Activated CD4-positive, alpha-beta T cell treated with anti-CD3 and anti-CD28 coated beads, Interleukin-2, amount 10 ng/mL, durations not matched to agents 24 days and 14 days (primary cell): ENCODE measurements around the gene FZR1. TPM values are rescaled to one million over a fixed set of nuclear protein-coding genes. Genes with fewer than 3 reads are reported as not detected.
A peak's percentile ranks its signal among the peaks of the same experiment; 100 is the strongest.

Experiments used
- DNase-seq: peaks from one replicate; pipeline ENCODE4 v3.0.0; 2022
- H3K27ac Mint-ChIP-seq: one replicate; pipeline ENCODE4 v1.8.0; 2022; ENCODE audit warnings: mild to moderate bottlenecking, mixed read lengths
- H3K27me3 Mint-ChIP-seq: one replicate; pipeline ENCODE4 v1.8.0; 2022; ENCODE audit warnings: mixed read lengths
- H3K36me3 Mint-ChIP-seq: one replicate; pipeline ENCODE4 v1.8.0; 2022; ENCODE audit warnings: low read depth, mild to moderate bottlenecking, mixed read lengths
- H3K4me1 Mint-ChIP-seq: one replicate; pipeline ENCODE4 v1.8.0; 2021; ENCODE audit warnings: mixed read lengths
- H3K4me3 Mint-ChIP-seq: one replicate; pipeline ENCODE4 v1.8.0; 2022; ENCODE audit warnings: mild to moderate bottlenecking, moderate library complexity, mixed read lengths
- H3K9me3 Mint-ChIP-seq: one replicate; pipeline ENCODE4 v1.8.0; 2021; ENCODE audit warnings: mixed read lengths
- intact Hi-C: fragments of 100-400 bp; cut with micrococcal nuclease; formaldehyde crosslinking; loops from one replicate; pipeline ENCODE4 v1.15.1; 2023
- total RNA-seq: library from RNA; stranded (reverse); gene quantifications from 2 replicates; pipeline ENCODE4 v1.2.3, GENCODE V29; 2022

FZR1 gene
- total RNA-seq, 1 donor from 2014 or later, result 37.3 TPM

DNA sequence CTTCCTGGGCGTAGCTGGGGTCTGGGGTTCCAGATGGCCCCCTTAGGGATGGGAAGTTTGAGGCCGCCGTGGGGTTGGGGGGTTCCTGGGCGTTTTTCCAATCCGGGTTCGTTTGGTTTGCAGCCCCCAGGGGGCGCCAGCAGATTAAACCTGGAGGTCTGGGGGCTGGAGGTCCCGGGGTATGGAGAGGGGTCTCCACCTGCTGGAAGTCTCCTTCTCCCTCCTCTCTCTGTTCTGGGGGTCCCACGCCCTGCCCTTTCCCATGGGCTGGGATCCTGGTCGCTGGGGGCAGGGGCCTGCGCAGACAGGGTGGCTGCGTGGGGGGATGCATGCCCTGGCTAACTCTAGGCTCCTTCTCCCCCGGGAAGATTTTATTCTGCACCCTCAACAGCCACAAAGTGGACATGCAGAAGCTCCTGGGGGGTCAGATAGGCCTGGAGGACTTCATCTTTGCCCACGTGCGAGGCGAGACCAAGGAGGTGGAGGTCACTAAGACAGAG, 80.1 kb downstream of the FZR1 start:
- Mint-ChIP-seq H3K4me3 (no peak overlapping the region), H3K9me3 (no peaks in the 10 kb centered on the region), H3K27me3 (peaks cover 2% of the 10 kb centered on the region), H3K27ac (no peak overlapping the region), H3K4me1 (no peaks in the 10 kb centered on the region), H3K36me3 (no peaks in the 10 kb centered on the region)
- peak; percentile 78 for DNase-seq
- intact Hi-C loops, result no loop called here

DNA sequence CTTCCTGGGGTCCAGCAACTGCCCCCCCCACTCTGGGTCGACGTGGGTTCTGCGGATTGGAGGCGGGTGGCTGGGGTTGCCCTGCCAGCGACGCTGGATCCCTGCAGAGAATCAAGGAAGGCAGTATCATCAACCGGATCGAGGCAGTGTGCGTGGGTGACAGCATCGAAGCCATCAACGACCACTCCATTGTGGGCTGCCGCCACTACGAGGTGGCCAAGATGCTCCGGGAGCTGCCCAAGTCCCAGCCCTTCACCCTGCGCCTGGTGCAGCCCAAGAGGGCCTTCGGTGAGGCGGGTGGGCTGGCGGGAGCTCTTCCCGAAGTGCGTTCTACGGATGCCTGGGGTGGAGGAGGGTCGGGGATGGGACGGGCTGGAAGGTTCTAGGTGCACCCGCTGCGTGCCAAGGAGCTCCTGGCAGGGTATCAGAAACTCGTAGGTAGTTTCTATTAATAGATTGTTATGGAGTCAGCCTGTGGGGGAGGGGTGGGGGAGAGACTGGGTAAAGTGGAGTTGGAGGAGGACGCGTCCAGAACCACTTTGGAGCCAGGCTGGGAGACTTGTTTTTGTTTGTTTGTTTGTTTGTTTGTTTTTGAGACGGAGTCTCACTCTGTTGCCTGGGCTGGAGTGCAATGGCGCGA, 80.7 kb downstream of the FZR1 start:
- no peak overlapping the region for H3K27ac Mint-ChIP-seq
- no peaks in the 10 kb centered on the region for H3K4me1 Mint-ChIP-seq
- intact Hi-C loops, result no loop called here
- H3K27me3 Mint-ChIP-seq, result peaks cover 2% of the 10 kb centered on the region
- DNase-seq, result no peak
- no peaks in the 10 kb centered on the region for H3K9me3 Mint-ChIP-seq
- H3K36me3 Mint-ChIP-seq, result no peaks in the 10 kb centered on the region
- H3K4me3 Mint-ChIP-seq, result no peak overlapping the region

Other genes with a start within 250 kb of the FZR1 start
- gene NFIC, start 139.7 kb upstream of the FZR1 start, total RNA-seq, result 16.9 and 19.8 TPM in 2 replicates
- gene SMIM24, start 25.8 kb upstream of the FZR1 start, total RNA-seq, result 0.33 TPM in 1 of 2 replicates, not detected in the other
- gene SMIM44, start 22.9 kb upstream of the FZR1 start, total RNA-seq, result not detected in 2 replicates
- gene DOHH, start 5.6 kb upstream of the FZR1 start, total RNA-seq, result 21.5 and 24.4 TPM in 2 replicates
- 1.4 and 2.2 TPM in 2 replicates for gene TEKTIP1, start 32.9 kb downstream of the FZR1 start, total RNA-seq
- 119 and 124 TPM in 2 replicates for gene MFSD12, start 51.3 kb downstream of the FZR1 start, total RNA-seq
- gene HMG20B, start 66.6 kb downstream of the FZR1 start, total RNA-seq, result 53.7 and 59.3 TPM in 2 replicates
- 0.36 and 0.37 TPM in 2 replicates for gene GIPC3, start 79.2 kb downstream of the FZR1 start, total RNA-seq
- gene TBXA2R, start 100.6 kb downstream of the FZR1 start, total RNA-seq, result 0.42 and 0.50 TPM in 2 replicates
- gene CACTIN, start 120.5 kb downstream of the FZR1 start, total RNA-seq, result 37.4 and 39.6 TPM in 2 replicates
- 21.4 and 22.5 TPM in 2 replicates for gene PIP5K1C, start 194.2 kb downstream of the FZR1 start, total RNA-seq
- gene TJP3, start 202.1 kb downstream of the FZR1 start, total RNA-seq, result 0.09 TPM in 1 of 2 replicates, not detected in the other